HG03280 (cell line): ENCODE results near the gene NLRP6.
"Not testable (repeated sequence)": the region's sequence is repeated elsewhere in the genome, so short reads cannot be mapped to it uniquely, and the experiment has no call there.

ENCODE experiments used
- ATAC-seq: cut with Tn5 transposase; IDR thresholded peaks from one replicate; pipeline ENCODE4 v1.9.1; 2021; ENCODE audit warnings: mild to moderate bottlenecking, moderate library complexity; ENCODE audit not compliant: unreplicated experiment

The NLRP6 gene

GRCh38 chr11:281486-282161, 3.4 kb downstream of the NLRP6 start:
- no peak for ATAC-seq

- no peak for ATAC-seq
Measured at GRCh38 chr11:282171-282570, 4.0 kb downstream of the NLRP6 start.

- no peak for ATAC-seq
Measured at GRCh38 chr11:282630-283360, 4.6 kb downstream of the NLRP6 start.

- no peak for ATAC-seq
Measured at GRCh38 chr11:283405-284104, 5.3 kb downstream of the NLRP6 start.

- ATAC-seq = no peak
Measured at GRCh38 chr11:284105-285020, 6.2 kb downstream of the NLRP6 start.

GRCh38 chr11:285021-285893, 7.0 kb downstream of the NLRP6 start:
- no peak for ATAC-seq

GRCh38 chr11:285894-286220, 7.7 kb downstream of the NLRP6 start:
- ATAC-seq = no peak

GRCh38 chr11:286977-287820, 9.0 kb downstream of the NLRP6 start:
- ATAC-seq = not testable (repeated sequence)

- ATAC-seq = no peak
Measured at GRCh38 chr11:287821-288477, 9.7 kb downstream of the NLRP6 start.

GRCh38 chr11:288478-289397, 10.5 kb downstream of the NLRP6 start, which contains the start of gene PGGHG:
Gene PGGHG (plus strand): TSS chr11:289126. CDS start chr11:289817, 691 bp downstream.
- peak; percentile 65 for ATAC-seq

GRCh38 chr11:289398-289711, 11.1 kb downstream of the NLRP6 start:
- ATAC-seq = no peak

- ATAC-seq = no peak
Measured at GRCh38 chr11:289712-290620, 11.8 kb downstream of the NLRP6 start.

GRCh38 chr11:290621-291231, 12.5 kb downstream of the NLRP6 start:
- no peak for ATAC-seq

- ATAC-seq = no peak
Measured at GRCh38 chr11:291281-292210, 13.3 kb downstream of the NLRP6 start.
